AG10803 (cell line): Measurements from ENCODE around the gene PARM1.

Source experiments
- DNase-seq: peaks from one replicate; pipeline ENCODE4 v3.0.0; 2010; ENCODE audit warnings: low read depth
- H3K4me3 ChIP-seq: 2 replicates; pipeline ENCODE4 v1.5.1; 2011; ENCODE audit warnings: mild to moderate bottlenecking, low read length, control low read depth
- TF ChIP-seq, protein P1 (sequence below): conservative IDR thresholded peaks from 2 replicates; pipeline ENCODE4 v1.5.1; 2011; ENCODE audit warnings: mild to moderate bottlenecking, low read length, control low read depth, inconsistent platforms

Gene PARM1

DNA sequence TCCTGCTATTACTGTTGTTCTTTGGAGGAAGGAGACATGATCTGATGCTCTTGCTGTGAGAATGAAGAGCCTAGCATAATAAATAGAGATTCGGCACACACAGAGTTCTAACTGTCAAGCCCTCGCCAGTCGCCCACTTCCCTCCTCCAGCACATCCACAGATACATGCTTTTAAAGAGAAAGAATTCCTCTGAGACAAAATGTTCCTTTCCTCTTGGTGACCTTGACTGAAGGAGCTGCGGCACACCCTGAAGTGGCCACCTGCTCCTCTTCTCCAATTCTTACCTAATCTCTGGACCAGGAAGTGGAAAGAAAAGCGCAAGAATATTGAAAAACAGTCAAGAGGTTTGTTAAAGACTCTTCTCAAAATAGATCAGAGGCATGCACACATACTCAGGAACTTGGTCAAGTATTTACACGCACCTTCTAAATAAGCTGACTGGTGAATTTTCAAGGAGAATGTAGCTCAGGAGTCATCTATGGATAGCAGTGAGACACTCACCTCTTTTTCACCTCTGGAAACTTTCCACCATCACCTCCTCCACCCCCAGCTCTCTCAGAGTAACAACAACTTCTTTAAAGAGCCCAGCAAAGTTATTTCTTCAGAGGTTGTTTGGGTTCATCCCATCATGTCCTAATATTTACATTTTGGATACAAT is 95.4 kb downstream of the PARM1 start:
- TF ChIP-seq, protein P1, sequence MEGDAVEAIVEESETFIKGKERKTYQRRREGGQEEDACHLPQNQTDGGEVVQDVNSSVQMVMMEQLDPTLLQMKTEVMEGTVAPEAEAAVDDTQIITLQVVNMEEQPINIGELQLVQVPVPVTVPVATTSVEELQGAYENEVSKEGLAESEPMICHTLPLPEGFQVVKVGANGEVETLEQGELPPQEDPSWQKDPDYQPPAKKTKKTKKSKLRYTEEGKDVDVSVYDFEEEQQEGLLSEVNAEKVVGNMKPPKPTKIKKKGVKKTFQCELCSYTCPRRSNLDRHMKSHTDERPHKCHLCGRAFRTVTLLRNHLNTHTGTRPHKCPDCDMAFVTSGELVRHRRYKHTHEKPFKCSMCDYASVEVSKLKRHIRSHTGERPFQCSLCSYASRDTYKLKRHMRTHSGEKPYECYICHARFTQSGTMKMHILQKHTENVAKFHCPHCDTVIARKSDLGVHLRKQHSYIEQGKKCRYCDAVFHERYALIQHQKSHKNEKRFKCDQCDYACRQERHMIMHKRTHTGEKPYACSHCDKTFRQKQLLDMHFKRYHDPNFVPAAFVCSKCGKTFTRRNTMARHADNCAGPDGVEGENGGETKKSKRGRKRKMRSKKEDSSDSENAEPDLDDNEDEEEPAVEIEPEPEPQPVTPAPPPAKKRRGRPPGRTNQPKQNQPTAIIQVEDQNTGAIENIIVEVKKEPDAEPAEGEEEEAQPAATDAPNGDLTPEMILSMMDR: no peak
- DNase-seq: no peak
- no peak overlapping the region for H3K4me3 ChIP-seq

DNA sequence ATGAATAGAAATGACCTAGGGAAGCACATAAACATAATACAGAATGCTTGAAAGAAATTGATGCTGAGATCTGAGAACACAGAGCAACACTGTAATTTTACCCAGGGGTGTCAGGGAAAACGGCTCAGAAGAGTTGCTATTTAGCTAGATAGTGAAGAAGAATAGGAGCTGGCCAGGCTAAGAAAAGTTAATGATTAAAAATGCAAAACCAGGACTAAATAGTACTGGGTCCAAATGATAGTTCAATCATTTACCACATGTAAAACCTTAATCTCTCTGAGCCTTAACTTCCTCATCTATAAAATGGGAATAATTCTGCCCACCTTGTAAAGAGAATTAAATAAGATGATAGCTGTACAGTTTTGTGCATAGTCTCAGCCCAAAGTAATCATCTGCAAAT is 97.1 kb downstream of the PARM1 start:
- TF ChIP-seq, protein P1: no peak
- DNase-seq: no peak
- H3K4me3 ChIP-seq: no peak overlapping the region

DNA sequence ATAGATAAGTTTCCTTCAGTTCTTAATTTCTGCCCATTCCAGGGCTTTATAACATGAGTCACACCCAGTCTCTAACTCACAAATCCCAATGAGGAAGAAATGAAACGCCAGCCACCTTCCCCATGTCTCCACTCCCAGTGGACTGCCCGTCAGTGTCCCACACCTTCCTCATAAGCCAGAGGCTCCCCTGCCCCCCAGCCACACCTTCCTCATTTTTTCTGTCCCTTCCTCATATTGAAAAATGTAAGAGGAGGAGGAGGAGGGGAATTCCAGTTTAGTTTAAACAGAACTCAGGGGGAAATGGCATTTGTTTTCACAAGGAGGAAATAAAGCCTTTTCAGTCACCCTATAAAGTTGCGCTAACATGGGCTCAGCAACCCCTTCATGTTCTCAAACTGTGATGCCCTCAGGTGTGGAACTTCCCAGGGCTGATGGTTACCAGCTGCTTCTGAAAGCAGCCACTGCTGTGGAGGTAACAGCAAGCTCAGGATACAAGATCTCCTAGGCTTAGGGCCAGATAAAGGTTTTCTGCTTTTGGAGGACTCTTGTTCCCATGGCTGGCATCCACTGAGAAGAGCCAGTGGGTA is 97.8 kb downstream of the PARM1 start:
- TF ChIP-seq, protein P1: no peak
- no peak for DNase-seq
- no peak overlapping the region for H3K4me3 ChIP-seq

DNA sequence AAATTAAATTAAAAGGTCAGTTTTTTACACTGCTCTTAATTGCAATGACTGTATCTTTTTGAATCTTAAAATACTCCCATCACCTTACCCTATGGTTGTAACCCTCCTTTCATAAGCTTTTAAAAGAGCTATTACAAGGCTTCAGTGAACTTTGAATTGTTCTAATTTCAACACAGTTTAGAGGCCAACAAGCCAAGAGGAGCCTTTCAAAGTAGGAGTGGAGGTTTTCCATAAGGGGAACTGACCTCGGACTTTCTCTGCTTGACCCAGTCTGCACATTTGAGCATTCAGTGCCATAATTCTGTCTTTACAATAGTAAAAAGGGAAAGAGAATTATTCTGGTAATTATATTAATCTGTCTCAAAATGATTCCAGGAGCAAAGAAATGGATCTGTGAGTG is 98.9 kb downstream of the PARM1 start:
- TF ChIP-seq, protein P1: no peak
- no peak overlapping the region for H3K4me3 ChIP-seq
- DNase-seq: no peak

DNA sequence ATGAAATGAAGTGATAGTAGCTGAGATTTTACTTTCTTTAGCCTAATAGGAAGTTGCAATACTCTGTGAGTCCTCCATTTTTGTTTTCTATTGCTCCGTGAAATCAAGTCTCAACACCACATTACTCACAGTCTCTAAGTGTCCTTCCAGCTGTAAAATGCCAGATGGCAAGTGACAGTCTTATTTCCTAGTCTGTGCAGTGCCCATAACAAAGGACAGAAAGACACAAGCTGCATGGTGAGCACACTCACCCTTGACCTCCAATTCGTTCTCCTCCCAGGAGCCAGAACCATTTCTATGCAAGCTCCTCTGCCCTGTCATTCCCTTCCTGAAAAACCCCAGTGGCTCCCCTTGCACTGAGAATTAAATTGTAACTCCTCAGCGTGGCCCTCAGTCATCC is 101.6 kb downstream of the PARM1 start:
- DNase-seq: no peak
- TF ChIP-seq, protein P1: no peak
- H3K4me3 ChIP-seq: no peak overlapping the region

DNA sequence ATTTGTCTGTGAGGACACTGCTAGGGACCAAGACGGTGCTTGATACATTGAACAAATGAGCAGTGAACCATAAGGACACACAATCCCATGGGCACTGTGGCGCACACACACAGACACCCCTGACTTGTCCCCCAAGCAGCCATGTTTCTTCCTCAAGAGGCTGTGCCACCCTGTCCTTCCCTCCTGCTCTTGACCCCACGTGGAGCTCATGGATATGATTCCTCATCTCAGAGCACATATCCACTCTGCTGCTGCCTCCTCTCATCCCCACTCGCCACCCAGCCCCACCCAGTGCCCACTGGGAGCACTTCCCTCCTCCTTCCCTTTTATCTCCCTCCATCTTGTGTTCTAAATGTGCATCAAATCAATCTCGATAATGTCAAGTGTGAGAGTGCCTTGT is 102.4 kb downstream of the PARM1 start:
- TF ChIP-seq, protein P1: no peak
- DNase-seq: no peak

More for the DNA sequence above, 102.4 kb downstream of the PARM1 start:
- H3K4me3 ChIP-seq: no peak overlapping the region
